HG02852 (cell line): ENCODE results near the gene ZNF536.
"Not testable (repeated sequence)": the region's sequence is repeated elsewhere in the genome, so short reads cannot be mapped to it uniquely, and the experiment has no call there.

Source experiments
- ATAC-seq: cut with Tn5 transposase; IDR thresholded peaks from one replicate; pipeline ENCODE4 v1.9.1; 2021; ENCODE audit warnings: mild to moderate bottlenecking, moderate library complexity; ENCODE audit not compliant: unreplicated experiment

Gene ZNF536

DNA sequence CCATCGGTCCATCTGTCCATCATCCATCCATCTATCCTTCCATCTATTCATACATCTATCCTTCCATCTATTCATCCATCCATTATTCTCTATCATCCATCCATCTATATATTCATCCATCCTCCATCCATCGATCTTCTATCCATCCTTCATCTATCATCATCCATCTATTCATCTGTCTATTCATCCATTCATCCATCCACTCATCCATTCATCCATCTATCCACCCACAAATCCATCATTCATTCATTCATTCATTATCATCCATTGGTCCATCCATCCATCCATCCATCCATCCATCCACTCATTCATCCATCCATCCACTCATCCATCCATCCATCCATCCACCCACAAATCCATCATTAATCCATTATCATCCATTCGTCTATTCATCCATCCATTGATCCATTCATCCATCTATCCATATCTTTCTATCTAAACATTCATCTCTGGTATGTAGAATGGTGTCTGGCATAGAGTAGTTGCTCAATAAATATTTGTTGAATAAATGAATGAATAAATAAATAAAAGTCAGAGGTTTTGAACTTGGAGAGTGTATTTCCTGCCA, 36.6 kb downstream of the ZNF536 start:
- no peak for ATAC-seq

DNA sequence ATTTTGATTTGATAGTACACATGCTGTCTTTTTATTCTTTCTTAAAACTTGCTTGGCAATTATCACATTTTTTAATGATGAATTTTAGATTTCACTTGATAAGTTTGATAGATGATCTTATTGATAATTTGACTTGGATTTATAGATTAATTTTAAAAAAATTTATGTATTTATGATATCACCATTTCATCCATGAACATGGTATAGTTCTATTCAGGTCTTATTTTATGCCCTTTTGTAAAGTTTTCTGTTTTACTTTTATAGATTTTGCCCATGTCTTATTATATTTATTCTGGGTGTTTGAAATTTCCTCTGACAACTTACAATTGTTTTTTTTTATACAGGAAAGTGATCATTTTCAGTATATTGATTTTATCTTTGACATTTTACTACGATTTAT, 39.5 kb downstream of the ZNF536 start:
- no peak for ATAC-seq

DNA sequence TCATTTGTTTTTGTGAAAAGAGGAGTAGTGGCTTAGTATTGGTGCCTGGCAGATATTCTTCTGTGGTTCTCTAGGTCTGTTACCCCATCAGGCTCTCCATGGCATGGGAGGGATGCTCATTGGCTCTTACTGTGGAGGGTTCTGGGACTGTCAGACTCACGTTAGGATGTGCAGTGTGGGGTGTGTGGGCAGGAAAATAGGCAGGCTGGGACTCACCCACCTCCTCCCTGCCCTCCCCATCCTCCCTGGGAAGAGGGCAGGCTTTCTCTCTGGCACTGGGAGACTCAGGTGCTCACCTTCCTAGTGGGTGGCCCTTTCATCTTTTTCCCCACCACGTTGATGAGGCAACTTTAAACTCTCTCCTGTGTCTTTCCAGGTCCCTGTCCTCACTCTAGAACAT, 44.2 kb downstream of the ZNF536 start:
- ATAC-seq: no peak

DNA sequence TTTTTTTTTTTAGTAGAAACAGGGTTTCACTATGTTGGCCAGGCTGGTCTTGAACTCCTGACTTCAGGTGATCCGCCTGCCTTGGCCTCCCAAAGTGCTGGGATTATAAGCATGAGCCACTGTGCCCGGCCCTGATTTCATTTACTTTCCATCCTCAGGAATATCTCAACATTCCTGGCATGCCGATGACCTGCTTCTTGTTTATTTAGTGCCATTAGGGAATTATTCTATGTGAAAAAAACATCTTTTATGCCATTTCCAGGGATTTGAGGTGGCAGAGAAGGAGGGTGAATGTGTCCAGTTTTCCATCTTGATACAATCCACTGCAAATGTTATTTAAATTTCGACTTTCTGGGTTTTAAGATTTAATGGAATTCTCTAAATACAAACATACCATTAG, 45.0 kb downstream of the ZNF536 start:
- not testable (repeated sequence) for ATAC-seq

DNA sequence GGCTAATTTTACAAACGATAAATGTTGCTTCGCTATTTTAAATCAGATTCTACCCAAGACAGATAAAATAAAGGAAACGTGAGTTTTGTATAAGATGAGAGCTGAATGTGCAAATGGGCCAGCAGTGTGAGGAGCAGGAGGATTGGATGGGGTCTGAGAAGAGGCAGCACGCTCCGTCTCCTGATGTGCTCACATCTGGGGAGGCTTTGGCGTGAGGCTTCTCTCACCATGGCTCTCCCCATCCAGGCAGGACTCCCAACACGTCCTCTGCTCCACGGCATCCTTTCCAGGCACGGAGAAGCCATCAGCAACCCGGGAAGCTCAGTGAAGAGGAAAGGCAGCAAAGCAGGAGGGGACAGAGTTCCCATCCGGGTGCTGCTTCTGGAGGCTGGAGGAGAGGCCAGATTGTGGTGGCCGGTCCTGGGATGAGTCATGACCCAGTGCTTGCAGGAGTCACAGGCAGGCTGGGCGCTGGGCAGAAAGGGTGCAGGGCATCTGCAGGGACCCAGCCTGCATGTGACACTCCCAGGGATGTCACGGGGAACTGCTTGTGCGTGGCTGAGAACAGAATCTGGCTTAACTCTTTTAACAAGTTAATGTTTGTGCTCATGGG, 47.5 kb downstream of the ZNF536 start:
- ATAC-seq: no peak

DNA sequence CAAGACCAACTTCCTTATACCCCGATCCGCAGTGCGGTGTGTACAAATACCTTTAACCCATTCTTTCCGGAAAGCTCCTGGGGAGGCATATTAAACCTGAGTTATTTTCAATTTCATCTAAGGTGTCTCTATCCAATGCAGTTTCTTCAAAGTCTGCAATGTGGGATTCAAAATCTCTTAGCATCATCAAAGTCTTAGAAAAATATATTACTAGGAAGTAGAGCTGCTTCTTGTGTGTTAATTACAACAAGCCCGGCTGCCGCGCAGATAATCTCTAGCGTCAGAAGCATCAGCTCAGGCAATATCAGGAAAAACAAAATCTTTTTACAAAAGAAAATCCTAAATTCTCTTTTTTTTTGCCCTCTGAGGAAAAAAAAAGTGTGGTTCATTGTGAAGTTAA, 48.1 kb downstream of the ZNF536 start:
- no peak for ATAC-seq

DNA sequence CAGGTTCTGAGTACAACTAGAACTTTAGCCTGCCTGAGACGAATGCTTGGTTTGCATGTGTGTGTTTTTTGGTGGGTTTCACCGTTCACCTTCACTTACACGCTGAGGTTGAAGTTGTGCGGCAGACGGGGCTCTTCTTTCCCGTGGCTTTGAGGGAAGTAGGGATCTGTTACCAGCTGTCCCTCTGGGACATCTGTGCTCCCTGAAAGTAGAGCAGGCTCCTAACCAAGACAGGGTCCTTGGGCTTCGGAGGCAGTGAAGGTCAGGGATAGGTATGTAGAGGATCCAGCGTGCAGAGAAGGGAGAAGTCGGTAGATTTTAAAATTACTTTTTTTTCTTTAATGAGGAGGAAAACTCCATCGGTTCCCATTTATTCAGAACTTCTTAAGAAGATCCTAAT, 48.7 kb downstream of the ZNF536 start:
- no peak for ATAC-seq

DNA sequence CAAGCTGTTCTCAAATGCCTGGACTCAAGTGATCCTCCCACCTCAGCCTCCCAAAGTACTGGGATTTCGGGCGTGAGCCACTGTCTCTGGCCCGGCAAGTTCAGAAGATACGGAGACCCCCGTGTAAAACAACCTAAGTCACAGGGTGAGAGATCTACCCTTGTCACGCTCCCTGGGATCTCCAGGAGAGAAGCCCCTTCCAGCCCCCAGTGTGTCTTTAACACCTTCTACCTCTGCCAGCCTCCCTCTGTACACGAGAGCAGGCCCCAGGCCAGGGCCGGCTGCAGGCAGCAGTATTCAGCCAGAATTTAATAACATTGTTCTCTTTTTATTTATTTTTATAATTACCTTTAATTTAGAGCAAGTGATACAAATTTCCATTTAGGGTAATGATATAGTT, 49.4 kb downstream of the ZNF536 start:
- no peak for ATAC-seq

DNA sequence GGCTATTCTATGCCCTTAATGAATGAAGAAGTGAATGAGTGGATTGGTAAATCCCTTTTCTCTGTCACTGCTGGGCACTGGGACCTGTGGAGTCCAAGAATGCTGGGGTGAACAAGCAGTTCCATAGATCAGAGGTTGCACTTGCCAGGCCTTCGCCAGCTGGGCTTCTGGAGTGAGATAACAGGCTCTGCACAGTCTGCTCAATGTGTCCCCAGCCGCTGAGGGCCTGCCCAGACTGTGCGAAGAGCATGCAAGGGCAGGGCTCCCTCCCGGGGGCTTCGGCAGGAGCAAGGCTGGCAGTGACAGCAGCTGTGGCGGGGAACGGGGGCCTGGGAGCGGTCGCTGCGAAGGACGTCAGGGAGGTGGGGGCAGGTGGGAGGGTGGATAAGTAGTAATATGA, 51.3 kb downstream of the ZNF536 start:
- no peak for ATAC-seq

DNA sequence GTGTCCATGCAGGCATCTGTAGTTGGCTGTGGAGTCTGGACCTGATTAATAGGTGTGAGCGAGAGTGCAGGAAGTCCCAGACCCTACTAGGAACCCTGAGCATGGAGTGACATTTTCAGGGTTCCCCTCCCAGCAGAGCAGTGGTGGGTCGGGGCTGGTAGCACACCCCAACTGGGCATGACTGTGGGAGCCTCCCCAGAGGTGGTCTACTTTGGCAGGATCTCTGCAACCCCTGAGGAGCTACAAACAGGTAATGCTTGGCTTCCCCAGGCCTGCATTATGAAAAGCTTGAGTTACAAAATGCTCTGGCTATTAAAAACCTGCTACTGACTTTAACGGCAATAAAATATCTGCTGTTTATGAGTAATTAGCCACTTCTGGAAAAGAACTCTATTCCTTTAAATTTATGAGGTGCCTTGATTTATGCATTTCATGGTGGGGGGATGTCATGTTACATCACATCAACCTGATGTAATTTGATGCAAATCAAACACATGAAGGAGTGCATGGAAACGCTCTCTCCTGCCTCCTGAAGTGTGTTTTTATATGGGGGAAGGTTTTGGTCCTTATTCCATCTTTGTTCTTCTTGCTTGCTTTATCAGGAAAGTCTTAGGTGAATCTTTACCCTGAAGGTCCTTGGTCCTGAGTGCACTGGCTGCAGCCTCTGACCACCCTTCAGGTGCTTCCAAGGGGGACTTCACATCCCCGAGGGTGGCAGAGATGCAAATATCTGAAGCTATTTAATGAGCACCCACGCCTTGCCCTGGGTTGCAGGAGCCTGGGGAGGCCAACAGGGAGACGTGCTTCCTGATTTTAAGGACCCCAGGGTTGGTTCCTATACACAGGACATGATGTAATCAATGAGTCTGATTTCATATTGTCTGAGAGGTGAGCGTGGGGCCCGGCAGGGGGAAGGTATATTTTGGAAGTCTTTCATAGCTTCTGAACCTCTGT, 54.0 kb downstream of the ZNF536 start:
- ATAC-seq: no peak

DNA sequence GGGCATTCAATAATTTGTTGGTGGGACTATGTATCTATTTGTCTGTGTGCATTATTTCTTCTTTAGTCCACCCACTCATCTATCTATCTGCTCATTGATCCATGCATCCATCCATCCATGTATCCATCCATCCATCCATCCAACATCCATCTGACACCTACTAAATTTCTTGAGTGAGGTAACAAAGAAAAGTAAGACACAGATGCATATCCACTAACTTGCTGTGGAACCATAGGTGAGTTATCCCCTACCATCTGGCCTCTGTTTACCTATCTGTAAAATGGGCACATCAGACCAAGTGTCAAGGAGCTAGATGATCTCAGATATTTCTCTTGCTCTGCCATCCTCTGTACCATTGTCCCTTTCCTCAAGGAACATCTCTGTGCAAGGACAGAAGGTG, 54.7 kb downstream of the ZNF536 start:
- no peak for ATAC-seq

DNA sequence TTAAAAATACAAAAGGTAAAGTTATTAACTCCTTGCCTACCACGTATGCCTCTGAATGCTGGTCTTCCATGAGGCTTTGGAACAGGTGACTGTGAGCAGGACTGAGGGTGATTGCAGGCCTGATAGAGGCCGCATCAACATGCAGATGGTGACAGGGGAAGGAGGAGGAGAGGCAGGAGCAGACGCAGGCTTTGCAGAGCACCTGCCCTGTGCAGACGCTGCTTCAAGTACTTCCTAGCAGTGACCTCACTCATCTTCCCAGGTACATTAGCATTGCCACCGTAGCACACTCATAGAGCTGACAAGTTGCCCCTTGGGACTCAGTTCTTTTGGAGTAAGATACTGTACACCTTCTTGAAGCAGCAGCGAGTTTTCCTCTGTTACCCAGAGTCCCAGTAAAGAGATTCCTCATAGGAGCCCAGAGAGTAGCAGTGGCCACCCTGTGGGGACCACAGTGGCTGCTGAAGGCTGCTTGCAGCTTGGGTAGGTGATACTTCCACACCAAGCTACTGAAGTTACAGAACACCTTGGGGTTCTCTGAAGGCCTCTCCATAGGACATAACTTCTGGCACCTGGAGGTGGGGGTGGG, 56.0 kb downstream of the ZNF536 start:
- ATAC-seq: no peak

DNA sequence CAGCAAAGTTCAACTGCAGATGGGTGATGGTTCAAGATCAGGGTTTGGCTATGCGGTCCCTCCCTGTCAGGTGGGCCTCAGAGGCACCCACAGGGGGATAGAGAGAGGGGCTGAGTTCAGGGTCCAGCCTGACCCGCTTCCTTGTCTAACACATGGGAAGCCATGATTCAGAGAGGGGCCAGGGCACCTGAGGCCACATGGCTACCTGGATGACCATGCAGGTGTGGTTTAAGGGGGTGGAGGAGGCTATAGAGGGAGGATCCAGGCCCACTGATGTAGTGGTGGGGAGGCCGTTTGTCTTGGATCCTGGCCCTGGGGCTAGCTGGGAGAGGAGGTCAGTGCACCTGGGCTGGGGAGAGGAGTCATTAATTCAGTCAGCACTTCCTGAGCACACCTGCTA, 56.7 kb downstream of the ZNF536 start:
- no peak for ATAC-seq

DNA sequence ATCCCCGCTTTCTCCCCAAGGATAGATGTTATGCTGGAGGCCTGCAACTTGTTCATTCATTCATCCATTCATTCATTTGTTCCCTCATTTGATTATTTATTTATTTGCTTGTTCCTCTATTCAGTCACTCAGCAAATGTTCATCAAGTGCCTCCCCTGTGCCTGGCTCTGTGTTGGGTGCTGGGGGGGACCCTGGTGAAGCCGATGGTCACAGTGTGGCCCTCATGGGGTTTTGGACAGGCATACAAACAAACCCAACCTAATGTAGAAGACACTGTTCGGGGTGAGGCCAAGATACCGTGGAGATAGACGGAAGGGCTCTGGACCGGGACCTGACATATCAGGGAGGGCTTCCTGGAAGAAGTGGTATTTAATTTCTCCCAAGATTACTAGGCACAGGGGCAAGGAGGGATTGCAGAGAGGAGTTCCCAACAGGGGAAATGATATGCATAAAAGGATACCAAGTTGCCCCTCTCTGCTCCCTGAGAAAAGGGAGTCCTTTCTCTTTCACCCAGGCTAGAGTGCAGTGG, 58.1 kb downstream of the ZNF536 start:
- ATAC-seq: no peak

DNA sequence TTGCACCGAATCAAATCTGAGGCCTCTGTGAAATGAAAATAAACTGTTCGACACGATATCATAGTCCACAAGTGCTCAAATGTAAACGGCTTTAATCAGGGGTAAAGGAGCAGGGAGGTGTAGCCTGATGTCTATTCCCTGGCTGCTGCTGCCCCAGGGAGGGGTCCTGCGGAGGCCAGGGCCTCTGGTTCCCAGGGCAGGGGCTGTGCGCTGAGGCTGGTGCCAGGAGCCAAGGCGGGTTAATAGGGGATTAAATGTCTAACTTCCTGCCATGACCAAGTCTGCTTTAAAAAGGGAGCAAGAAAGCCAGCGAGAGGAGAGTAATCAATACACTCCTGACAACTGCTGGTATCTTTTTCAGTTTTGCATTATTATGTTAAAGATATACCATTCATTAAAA, 59.4 kb downstream of the ZNF536 start:
- no peak for ATAC-seq

DNA sequence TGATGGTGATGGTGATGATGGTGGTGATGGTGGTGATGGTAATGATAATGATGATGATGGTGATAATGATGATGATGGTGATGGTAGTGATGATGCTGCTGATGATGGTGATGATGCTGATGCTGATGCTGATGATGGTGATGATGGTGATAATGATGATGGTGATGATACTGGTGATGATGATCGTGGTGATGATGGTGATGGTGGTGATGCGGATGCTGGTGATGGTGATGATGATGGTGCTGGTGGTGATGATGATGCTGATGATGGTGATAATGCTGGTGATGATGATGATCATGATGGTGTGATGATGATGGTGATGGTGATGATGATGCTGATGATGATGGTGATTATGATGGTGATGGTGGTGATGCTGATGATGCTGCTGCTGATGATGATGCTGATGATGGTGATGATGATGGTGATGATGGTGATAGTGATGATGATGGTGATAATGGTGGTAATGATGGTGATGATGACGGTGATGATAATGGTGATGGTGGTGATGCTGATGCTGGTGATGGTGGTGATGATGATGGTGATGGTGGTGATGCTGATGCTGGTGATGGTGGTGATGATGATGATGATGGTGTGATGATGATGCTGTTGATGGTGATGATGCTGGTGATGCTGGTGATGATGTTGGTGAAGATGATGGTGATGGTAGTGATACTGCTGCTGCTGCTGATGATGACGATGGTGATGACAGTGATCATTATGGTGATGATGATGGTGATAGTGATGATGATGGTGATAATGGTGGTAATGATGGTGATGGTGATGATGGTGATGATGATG, 62.8 kb downstream of the ZNF536 start:
- no peak for ATAC-seq

DNA sequence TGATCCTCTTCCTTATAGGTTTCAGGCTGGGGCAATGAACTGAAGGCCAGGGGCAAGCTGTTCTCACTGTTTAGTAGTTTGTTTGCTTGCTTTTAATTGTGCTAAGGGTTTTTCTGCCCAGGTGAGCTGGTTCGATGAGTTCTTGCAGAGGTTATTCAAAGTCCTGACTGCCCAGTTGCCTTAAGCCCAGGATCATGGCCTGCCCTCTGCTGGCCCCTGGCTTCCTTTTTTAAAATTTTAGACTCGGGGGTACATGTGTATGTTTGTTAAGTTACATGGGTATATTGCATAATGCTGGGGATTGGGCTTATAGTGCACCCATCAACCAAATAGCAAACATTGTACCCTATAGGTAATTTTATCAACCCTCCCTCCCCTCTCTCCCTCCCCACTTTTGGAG, 65.7 kb downstream of the ZNF536 start:
- ATAC-seq: no peak

DNA sequence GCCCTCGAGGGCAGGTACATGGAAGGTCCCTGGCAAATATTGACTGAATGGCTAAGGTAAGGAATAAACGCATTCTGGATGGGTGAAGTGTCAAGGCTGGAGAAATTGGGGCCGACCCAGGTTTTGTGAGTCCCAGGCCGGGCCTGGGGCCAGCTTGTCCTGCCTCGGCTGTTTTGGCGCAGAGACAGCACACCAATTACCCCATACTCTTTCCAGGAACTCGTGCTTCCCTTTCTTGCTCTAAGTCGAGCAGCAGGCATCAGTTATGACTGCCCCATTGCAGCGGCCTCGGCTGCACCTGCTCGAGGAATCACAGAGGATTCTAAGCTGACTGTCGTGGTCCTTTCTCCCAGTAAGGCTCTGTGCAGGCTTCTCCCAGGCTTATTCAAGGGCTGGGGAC, 67.1 kb downstream of the ZNF536 start:
- ATAC-seq: no peak

DNA sequence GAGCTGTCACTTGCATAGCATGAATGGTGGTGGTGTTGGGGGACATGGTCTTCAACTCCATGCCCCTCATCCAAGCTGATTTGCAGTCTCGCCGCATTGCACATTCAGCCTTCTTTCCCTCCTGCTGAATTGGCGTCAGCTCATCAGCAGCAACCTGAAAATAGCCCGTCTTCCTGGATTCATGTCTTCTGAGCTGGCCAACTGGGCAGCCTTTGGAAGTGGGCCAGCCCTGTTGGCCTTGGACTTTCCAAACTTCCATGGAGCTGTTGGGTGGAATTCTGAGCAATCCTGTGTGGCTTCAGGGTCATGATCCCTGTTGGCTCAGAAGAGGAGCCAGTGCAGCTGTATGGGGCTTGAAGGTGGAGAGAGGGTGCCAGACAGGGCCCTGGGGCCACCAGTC, 68.8 kb downstream of the ZNF536 start:
- ATAC-seq: no peak

DNA sequence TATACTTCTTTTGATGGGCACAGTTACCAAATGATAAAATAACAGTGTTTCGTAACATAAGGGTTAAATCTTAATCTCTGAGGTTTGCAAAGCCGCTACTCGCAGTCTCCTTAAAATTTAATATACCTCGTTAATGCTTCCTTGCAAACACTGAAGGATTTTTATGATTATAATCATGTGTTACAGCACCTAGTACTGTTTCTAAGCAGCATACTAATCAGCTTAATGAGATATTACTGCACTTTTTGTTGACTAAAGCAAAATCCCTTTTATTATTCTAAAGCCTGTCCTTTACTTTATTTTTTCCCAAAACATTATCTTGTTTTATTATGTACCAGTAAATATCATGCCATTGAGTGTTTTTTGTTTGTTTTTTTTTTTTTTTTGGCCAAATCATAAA, 70.5 kb downstream of the ZNF536 start:
- ATAC-seq: no peak
